GM18870 (cell line): Measurements from ENCODE around the gene TRIP10.

Experiments used
- ATAC-seq: cut with Tn5 transposase; IDR thresholded peaks from one replicate; pipeline ENCODE4 v1.9.1; 2021; ENCODE audit warnings: moderate library complexity; ENCODE audit not compliant: unreplicated experiment

TRIP10 gene

DNA sequence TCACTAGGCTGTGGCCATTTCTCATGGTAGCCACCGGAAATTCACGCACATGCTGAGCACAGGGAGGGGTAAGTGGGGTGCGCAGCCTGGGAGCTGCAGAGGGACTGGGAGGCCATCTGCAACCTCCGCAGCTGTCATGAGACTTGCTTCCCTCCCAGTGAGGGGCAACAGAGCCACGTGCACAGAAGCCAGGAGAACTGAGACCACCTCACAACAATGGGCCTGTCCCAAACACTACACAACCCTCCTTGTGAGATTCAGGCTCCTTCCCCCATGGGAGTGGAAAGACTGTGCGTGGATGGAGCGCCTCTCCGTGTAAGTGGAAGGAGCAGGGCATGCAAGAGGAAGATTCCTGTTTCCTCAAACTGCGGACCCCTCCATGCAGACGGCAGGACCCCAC, 27.9 kb upstream of the TRIP10 start:
- no peak for ATAC-seq

GRCh38 chr19:6712231-6712630, 27.2 kb upstream of the TRIP10 start:
- no peak for ATAC-seq

- ATAC-seq = no peak
Observed at GRCh38 chr19:6712692-6713670, 26.5 kb upstream of the TRIP10 start.

DNA sequence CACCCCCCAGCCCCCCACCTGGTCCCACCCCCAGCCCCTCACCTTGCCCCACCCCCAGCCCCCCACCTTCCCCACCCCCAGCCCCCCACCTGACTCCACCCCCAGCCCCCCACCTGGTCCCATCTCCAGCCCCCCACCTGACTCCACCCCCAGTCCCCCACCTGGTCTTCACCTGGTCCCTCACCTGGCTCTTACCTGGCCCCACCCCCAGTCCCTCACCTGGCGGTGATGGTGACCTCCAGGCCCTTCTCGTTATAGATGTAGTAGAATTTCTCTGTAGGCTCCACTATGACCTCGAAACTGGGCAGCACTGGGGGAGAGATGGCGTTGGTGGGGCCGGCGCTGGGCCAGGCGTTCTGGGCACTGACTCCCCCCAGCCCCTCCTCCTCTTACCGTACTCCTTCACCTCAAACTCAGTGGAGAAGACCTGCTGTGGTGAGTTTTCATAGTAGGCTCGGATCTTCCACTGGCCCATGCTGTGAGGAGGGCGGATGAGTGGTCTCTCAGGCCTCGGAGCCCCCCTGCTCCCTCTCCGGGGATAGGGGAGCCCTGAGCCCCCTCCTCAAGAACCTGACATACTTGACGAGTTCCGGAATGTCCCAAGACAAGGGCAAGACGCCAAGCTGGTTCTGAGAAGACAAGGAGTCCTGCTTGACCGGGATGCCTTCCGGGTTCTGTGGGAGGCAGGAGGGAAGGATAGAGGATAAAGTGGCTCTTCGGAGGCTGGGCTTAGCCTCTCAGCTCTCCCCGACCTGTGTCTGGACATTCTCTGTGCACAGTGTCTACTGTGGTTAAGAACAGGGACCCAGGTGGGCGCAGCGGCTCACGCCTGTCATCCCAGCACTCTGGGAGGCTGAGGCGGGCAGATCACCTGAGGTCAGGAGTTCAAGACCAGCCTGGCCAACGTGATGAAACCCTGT, 25.4 kb upstream of the TRIP10 start:
- no peak for ATAC-seq

- ATAC-seq = no peak
Observed at GRCh38 chr19:6714749-6715555, 24.5 kb upstream of the TRIP10 start.

DNA sequence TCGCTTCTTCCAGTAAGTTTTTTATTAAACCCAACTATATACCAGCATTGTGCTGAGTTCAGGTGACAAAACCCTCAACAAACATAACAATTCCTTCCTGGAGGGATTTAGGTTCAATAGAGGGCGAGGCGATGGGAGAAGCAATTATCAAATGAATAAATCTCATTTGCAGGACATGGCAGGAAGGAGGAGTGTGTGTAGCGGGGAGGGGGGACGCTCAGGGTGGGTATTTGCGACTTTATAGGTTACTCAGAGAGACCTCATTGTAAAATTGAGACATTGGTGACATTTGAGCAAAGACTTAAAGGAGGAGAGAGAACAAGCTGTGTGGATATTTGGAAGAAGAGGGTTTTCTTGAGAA, 22.9 kb upstream of the TRIP10 start:
- no peak for ATAC-seq

GRCh38 chr19:6717036-6717435, 22.4 kb upstream of the TRIP10 start:
- ATAC-seq = no peak

- ATAC-seq = no peak
Observed at GRCh38 chr19:6717441-6717971, 22.0 kb upstream of the TRIP10 start.

DNA sequence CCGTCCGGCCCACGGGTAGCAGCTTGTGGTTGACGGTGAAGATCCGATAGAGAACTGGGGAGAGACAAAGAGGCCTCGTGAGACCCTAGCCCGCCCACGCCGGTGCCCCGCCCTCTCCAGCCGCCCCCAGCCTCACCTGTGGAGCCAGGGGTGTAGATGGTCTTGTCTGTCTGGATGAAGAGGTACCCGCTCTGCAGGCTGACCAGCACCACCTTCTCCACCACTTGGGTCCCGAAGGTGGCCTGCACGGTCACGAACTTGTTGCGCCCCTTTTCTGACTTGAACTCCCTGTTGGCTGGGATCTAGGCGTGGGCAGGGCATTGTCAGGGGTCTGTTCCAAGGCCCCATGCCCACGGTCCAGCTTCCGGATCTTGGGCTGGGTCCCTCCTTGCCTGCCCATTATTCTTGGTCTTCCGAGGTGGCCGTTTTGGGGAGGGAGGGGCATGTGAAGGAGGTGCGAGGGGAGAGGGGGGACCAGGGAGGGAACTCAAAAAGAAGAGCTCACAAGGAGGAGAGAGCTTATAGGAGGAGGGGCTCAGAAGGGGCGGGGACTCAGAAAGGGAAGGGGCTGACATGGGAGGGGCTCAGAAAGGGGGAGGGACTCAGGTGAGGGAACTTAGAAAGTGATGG, 21.3 kb upstream of the TRIP10 start:
- no peak for ATAC-seq

- no peak for ATAC-seq
Observed at GRCh38 chr19:6718741-6719539, 20.5 kb upstream of the TRIP10 start.

- no peak for ATAC-seq
Observed at GRCh38 chr19:6719540-6719861, 20.0 kb upstream of the TRIP10 start.

- ATAC-seq = no peak
Observed at GRCh38 chr19:6719992-6720368, 19.5 kb upstream of the TRIP10 start.

DNA sequence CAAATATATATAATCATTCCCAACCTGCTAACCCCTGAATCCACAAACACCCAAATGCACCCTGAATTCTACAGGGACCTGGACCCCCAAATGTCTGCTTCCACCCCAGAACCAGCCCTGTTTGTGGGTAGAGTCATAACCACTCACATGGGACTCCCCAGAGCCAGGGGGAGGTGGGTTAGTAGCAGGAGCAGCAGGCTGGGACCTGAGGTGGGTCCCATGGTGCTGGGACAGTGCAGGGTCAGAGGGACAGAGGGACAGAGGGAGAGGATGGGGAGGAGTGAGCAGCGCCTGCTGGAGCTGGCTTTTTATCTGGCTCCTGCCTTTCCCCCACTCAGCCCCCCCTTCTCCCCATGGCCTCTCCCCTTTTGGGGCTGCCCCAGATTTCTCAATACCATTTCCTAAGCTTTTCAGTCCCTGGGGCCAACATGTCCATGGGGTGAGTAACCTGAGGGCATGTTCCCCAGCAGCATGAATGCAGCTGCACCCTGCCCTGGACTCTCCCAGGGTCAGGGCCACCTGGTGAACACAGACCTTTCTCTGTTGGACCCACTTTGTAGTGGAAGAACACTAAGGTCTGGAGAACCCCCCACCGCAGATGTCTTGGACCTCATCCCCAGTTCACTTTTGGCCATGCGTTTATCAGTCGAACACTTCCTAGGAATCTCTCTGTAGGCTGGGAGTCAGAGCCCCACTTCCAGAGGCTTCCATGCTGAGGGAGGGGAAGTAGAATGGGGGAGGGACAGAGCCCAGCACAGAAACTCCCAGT, 18.9 kb upstream of the TRIP10 start, which contains the start of gene C3:
Gene C3, minus strand, starts transcription at position 282 of the 769 bp plus-strand sequence. Its CDS starts 61 bp downstream, at position 221.
- ATAC-seq = no peak

DNA sequence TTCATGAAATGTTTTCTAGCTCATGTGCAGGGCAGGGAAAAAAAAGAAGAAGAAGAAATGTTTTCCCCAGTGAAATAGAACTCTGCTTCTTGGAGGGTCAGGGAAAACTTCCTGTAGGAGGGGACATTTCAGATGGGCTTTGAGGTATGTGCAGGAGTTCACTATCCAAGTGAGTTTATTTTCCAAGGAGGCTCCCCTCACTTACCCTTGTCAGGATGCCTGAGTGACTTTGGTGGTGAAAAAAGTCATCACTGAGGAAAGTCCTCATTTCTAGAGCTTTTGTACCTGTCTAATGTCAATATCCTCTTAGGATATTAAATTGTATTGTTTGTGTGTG, 18.4 kb upstream of the TRIP10 start:
- ATAC-seq = no peak

- ATAC-seq = no peak
Observed at GRCh38 chr19:6721773-6722172, 17.7 kb upstream of the TRIP10 start.

- ATAC-seq = no peak
Observed at GRCh38 chr19:6723108-6723618, 16.3 kb upstream of the TRIP10 start.

GRCh38 chr19:6723738-6724137, 15.7 kb upstream of the TRIP10 start:
- ATAC-seq = no peak

DNA sequence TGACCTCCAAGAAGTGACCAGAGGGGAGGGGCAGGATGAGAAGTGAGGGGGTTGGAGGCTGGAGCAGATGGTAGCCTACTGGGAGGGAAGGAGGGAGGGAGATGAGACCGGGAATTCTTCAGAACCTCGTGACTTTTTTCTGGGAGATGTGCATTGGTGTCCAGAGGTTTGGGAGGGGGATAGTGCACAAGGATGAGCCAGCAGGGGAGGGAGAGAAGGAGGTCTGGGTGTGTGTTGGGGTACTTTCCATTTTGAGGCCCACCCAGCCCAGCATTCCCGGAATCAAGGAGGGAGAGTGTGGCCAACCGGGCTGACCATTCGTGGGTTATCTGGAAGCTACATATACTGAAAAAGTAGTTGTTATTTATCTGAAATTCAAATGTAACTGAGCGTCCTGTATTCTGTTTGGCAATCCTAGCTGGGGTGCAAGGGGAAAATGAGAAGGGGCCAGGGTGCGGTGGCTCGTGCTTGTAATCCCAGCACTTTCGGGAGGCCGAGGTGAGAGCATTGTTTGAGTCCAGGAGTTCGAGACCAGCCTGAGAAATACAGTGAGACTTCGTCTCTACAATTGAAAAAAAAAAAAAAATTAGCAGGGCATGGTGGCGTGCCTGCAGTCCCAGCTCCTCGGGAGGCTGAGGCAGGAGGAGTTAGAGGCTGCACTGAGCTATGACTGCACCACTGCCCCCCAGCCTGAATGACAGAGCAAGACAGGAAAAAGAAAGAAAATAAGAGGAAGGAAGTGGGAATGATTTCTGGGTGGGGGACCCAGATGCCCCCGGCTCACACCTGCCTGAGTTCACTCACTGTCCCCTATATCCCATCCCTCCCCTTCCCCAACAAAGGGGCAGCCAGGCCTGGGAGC, 14.6 kb upstream of the TRIP10 start:
- no peak for ATAC-seq
